Right lobe of liver (tissue), 6 donors: ENCODE results near the gene TRIL. TPM values are rescaled to one million over a fixed set of nuclear protein-coding genes. Genes with fewer than 3 reads are reported as not detected.
A peak's percentile ranks its signal among the peaks of the same experiment; 100 is the strongest.

ENCODE experiments used
- ATAC-seq, 4 donors: fragments of 200-7000 bp; cut with Tn5 transposase; one replicate each; pipeline ENCODE4 v1.9.1; 2020; ENCODE audit warnings: mild to moderate bottlenecking in 4 of 4, moderate library complexity in 4 of 4
- DNase-seq, 3 donors: peaks; one replicate each; pipeline ENCODE4 v3.0.0-alpha.2; 2020
- H3K27ac ChIP-seq, 3 donors: fragments of 200-600 bp; one replicate each; pipeline ENCODE4 v1.8.0; 2022
- H3K27me3 ChIP-seq, 2 donors: fragments of 200-600 bp; one replicate each; pipeline ENCODE4 v1.8.0; 2022
- H3K36me3 ChIP-seq, 4 donors: fragments of 200-600 bp; sonication (generic) in 1 of 4; one replicate each; pipeline versions ENCODE4 v1.5.1 to v1.8.0; 2017 to 2022; ENCODE audit warnings: control low read depth in 1 of 4
- H3K4me1 ChIP-seq, 4 donors: fragments of 200-600 bp; sonication (generic) in 1 of 4; one replicate each; pipeline versions ENCODE4 v1.5.1 to v1.8.0; 2017 to 2022; ENCODE audit warnings: control low read depth in 1 of 4
- H3K4me3 ChIP-seq, 3 donors: fragments of 200-600 bp; one replicate each; pipeline ENCODE4 v1.8.0; 2022
- H3K9me3 ChIP-seq, 4 donors: fragments of 200-600 bp; sonication (generic) in 1 of 4; one replicate each; pipeline versions ENCODE4 v1.5.1 to v1.8.0; 2017 to 2022; ENCODE audit warnings: control low read depth in 1 of 4
- CTCF ChIP-seq, 4 donors: fragments of 200-600 bp in 3 of 4; fragments of 450-650 bp in 1 of 4; IDR thresholded peaks; one replicate each; pipeline versions ENCODE4 v1.5.1 to v1.8.0; 2016 to 2022; ENCODE audit warnings: antibody characterized with exemption in 4 of 4, mild to moderate bottlenecking in 2 of 4
- POLR2A ChIP-seq: fragments of 450-650 bp; IDR thresholded peaks from one replicate; pipeline ENCODE4 v1.6.1; 2017; ENCODE audit warnings: antibody characterized with exemption, mild to moderate bottlenecking
- WGBS: methylation state at CpG from one replicate; pipeline ENCODE4 v1.1.6; 2018; ENCODE audit warnings: low coverage, low lambda C conversion rate; ENCODE audit not compliant: insufficient coverage; ENCODE audit errors: missing lambda C conversion rate; 5-methylcytosine and 5-hydroxymethylcytosine counted together
- intact Hi-C, 2 donors: fragments of 100-400 bp; cut with DNase I; formaldehyde crosslinking; loops; one replicate each; pipeline versions ENCODE4 v1.11.2 to v1.14.1; 2022
- total RNA-seq, 6 experiments: library from RNA; depleted of rRNA in 2 of 6; stranded (reverse); fragments of >200 nt in 2 of 6; fragmentation: NEBNext Ultra II Directional in 3 of 6; extraction: Animal tissue kit (Norgen Biotek cat#: 25700) in 3 of 6; gene quantifications; one replicate each; pipeline versions ENCODE4 v1.1.0 to v1.2.4, GENCODE V29; 2016 to 2023
- donor health status: DM: no; HTN: yes; CAD: no.
- donor health status: DM: no; HTN: no; CAD: no.
- donor health status: DM: no; HTN: no; CAD: no.
- donor health status: DM: no; HTN: yes; CAD: no.
- donor health status: DM: no; HTN: yes; CAD: no.

The TRIL gene
- total RNA-seq, 6 experiments from 2014 or later: 0.12 to 0.29 (median 0.21) TPM

- H3K4me1 ChIP-seq: peaks cover 0 to 24% (median 0%) of the 10 kb centered on the region in 4 donors
- no peaks in the 10 kb centered on the region for H3K9me3 ChIP-seq
- 67% methylated on average over 6 of the region's 7 CpGs for WGBS
- intact Hi-C loops: no loop called here
- DNase-seq (no peak), ATAC-seq (no peak)
- no peaks in the 10 kb centered on the region for H3K27me3 ChIP-seq
- no peak overlapping the region for H3K4me3 ChIP-seq
- no peaks in the 10 kb centered on the region for H3K36me3 ChIP-seq
- TF ChIP-seq CTCF (IDR thresholded peaks at IDR 0.05): no peak
- TF ChIP-seq POLR2A: no peak
- no peak overlapping the region for H3K27ac ChIP-seq
These were observed 2.1 kb upstream of the TRIL start for GRCh38 chr7:28960071-28960840.

- Histone ChIP-seq H3K36me3 (no peaks in the 10 kb centered on the region), H3K4me1 (peaks cover 0 to 33% (median 4%) of the 10 kb centered on the region in 4 donors), H3K4me3 (no peak overlapping the region), H3K9me3 (no peaks in the 10 kb centered on the region), H3K27ac (no peak overlapping the region), H3K27me3 (no peaks in the 10 kb centered on the region)
- no peak for ATAC-seq
- WGBS: 90% methylated on average over 3 of the region's 6 CpGs
- TF ChIP-seq CTCF (IDR thresholded peaks at IDR 0.05): no peak
- TF ChIP-seq POLR2A: no peak
- DNase-seq: no peak
- intact Hi-C loops: no loop called here
These were observed 834 bp upstream of the TRIL start for GRCh38 chr7:28958980-28959347.

- DNase-seq (peak in 2 of 3 donors; percentile 22 to 57), ATAC-seq (no peak)
- no peaks in the 10 kb centered on the region for H3K9me3 ChIP-seq
- 3% methylated on average over 11 of the region's 47 CpGs for WGBS
- no peak overlapping the region for H3K27ac ChIP-seq
- peaks cover 0 to 33% (median 4%) of the 10 kb centered on the region in 4 donors for H3K4me1 ChIP-seq
- TF ChIP-seq CTCF (IDR thresholded peaks at IDR 0.05) (no peak), POLR2A (no peak)
- intact Hi-C loops: no loop called here
- H3K36me3 ChIP-seq: no peaks in the 10 kb centered on the region
- peak overlapping the region; percentile 32 to 42 (median 33) for H3K4me3 ChIP-seq
- H3K27me3 ChIP-seq: no peaks in the 10 kb centered on the region
These were observed 337 bp downstream of the TRIL start for GRCh38 chr7:28957751-28958234.

- H3K36me3 ChIP-seq: no peaks in the 10 kb centered on the region
- H3K27me3 ChIP-seq: no peaks in the 10 kb centered on the region
- 0% methylated on average over 3 of the region's 59 CpGs for WGBS
- H3K9me3 ChIP-seq: no peaks in the 10 kb centered on the region
- intact Hi-C loops: no loop called here
- H3K4me1 ChIP-seq: peaks cover 0 to 33% (median 4%) of the 10 kb centered on the region in 4 donors
- peak overlapping the region; percentile 50 to 52 (median 50) for H3K4me3 ChIP-seq
- TF ChIP-seq CTCF (IDR thresholded peaks at IDR 0.05) (no peak), POLR2A (no peak)
- ATAC-seq (peak; percentile 49 to 65 (median 56)), DNase-seq (no peak)
- H3K27ac ChIP-seq: peak overlapping the region in 1 of 3 donors; percentile 29
These were observed 923 bp downstream of the TRIL start for GRCh38 chr7:28957064-28957750.
